ENCODE measurements around the gene PPP5C. TPM values are rescaled to one million over a fixed set of nuclear protein-coding genes. Genes with fewer than 3 reads are reported as not detected.

The PPP5C gene
- total RNA-seq, 4 donors from 2014 or later, result 26.1 to 92.3 (median 62.5) TPM

DNA sequence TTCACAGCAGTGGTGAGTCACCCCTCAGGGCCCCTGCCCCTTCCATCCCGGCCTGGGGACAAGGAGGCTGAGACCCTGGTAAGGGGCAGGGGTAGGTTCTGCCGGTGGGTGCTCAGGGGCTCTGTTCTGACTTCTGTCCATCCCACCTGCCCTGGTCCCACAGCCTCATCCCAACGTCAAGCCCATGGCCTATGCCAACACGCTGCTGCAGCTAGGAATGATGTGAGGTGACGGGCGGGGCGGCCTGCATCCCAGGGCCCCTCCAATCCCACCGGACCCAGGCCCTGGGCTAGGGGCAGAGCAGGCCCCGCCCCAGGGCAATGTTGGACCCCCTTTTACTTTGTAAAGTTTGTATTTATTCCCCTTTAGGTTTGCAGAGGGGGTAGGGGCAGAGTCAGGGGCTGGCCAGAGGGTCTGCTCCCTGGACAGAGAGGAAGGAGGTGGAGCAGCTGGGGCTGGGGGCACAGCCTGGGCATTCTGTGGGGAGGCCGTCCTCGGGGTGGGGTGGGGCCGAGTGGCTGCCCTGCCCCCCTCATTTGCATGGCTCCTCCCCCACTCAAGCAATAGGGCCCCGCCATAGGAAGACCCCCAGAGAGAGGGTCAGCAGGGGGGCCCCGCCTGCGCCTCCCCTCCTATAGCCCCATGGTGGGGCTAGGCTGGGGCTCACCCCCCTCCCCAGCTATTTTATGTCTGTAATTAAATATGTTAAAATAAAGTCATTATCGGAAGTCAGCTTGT lies 43.4 kb downstream of the PPP5C start:
- DNase-seq, result no peak
- intact Hi-C loops (cut with DNase I; ENCODE audit: low total_unique reads), result no loop called here

DNA sequence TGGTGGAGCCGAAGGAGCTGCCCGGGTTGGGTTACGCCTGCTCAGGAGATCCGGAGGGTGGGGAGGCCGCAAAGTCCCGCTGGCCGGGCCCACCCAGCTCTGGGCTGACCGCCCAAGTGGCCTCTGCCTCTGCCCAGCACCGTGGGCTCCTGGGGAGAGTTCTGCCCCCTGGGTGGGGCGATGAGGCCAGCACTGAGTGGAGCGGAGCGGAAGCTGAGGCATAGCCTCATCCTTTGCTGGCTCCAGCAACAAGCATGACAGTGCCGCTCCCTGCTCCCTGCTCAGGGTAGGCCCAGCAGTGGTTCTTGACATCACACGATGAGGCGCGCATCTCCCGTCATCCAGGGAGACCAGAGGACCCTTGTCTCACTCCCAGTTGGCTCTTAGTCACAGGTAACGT lies 44.0 kb downstream of the PPP5C start:
- intact Hi-C loops (cut with DNase I; ENCODE audit: low total_unique reads), result no loop called here

More for the DNA sequence above, 43.4 kb downstream of the PPP5C start:
- Histone ChIP-seq H3K4me1 (no peaks in the 10 kb centered on the region), H3K9me3 (no peaks in the 10 kb centered on the region), H3K27me3 (no peaks in the 10 kb centered on the region), H3K27ac (no peak overlapping the region), H3K4me3 (no peak overlapping the region), H3K36me3 (no peaks in the 10 kb centered on the region)
- no peak for TF ChIP-seq POLR2A (IDR thresholded peaks at IDR 0.05)
- no peak for TF ChIP-seq CTCF (IDR thresholded peaks at IDR 0.05)

DNA sequence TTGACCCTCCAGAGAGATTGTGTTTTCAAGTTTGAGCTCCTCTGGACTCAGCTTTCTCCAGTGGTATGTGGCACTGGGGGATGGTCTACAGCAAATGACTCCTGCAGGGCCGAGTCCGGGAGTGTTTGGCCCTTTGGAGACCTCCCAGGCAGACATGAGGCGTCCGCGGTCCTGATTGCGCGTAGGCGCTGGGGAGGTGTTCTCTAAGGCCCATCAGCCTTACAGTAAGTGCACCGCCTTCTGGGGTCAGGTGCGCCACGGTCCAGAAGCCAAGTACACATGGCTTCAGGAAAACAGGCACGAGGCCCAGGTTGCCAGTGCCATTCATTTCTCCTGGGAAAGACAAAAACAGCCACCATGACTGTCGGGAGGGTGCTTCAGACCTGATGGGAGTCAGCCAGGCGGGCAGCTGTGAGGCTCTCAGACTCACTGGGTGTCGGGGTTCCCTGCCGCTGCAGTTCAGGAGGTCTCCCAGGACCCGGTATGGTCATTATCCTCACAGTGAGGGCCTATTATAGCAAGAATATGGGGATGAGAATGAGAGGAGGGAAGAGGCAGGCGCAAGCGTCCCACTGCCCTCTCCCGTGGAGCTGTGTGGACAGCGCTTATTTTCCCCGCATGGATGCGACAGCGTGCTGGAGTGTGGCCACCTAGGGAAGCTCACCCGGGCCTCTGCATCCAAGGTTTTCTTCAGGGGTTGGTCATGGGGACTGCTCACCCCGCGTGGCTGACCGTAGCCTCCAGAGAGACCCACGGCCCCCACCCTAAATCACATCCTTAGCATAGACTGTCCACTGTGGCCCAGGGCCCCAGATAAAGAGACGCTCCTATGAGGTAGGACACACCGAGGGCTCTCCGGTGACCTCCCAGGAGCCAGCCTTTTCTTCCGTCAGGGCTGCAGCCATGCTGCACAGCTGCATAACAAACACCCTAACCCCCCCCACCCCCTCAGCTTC lies 44.7 kb downstream of the PPP5C start:
- peak overlapping the region; percentile 40 to 56 for H3K27ac ChIP-seq
- intact Hi-C loops (cut with DNase I; ENCODE audit: low total_unique reads), result no loop called here
- no peaks in the 10 kb centered on the region for H3K36me3 ChIP-seq
- no peaks in the 10 kb centered on the region for H3K9me3 ChIP-seq
- H3K4me1 ChIP-seq, result no peaks in the 10 kb centered on the region
- TF ChIP-seq POLR2A (IDR thresholded peaks at IDR 0.05) (no peak), CTCF (IDR thresholded peaks at IDR 0.05) (no peak)
- no peak for DNase-seq
- no peaks in the 10 kb centered on the region for H3K27me3 ChIP-seq
- H3K4me3 ChIP-seq, result no peak overlapping the region

More for the DNA sequence above, 44.0 kb downstream of the PPP5C start:
- Histone ChIP-seq H3K4me3 (no peak overlapping the region), H3K36me3 (no peaks in the 10 kb centered on the region), H3K9me3 (no peaks in the 10 kb centered on the region), H3K4me1 (no peaks in the 10 kb centered on the region), H3K27me3 (no peaks in the 10 kb centered on the region), H3K27ac (no peak overlapping the region)
- no peak for DNase-seq
- TF ChIP-seq POLR2A (IDR thresholded peaks at IDR 0.05) (no peak), CTCF (IDR thresholded peaks at IDR 0.05) (no peak)

DNA sequence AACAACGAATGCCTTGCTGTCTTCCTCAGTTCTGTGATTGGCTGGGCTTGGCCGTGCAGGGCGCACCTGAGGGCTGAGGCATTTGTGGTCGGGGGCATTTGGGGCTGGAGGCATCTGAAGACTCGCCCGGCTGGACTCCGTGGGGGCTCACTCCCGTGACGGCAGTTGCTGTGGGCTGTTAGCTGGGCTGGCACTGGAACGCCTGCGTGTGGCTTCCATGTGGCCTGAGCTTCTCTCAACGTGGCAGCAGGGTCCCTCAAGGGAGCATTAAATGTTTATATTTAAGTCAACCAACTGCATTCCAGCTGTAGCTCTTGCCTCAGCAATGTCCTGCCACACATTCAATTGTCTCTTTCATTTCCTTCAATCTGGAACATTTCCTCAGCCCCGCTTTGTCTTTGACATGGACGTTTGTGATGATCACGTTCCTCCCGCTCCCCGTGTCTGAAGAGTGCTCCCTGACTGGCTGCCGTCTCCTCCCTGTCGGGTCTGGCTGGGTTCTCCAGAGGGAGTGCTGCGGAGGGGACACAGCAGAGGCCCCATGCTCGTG lies 45.4 kb downstream of the PPP5C start:
- no peak for DNase-seq
- intact Hi-C loops (cut with DNase I; ENCODE audit: low total_unique reads), result no loop called here
- TF ChIP-seq POLR2A (IDR thresholded peaks at IDR 0.05) (no peak), CTCF (IDR thresholded peaks at IDR 0.05) (no peak)
- no peaks in the 10 kb centered on the region for H3K36me3 ChIP-seq
- no peak overlapping the region for H3K4me3 ChIP-seq
- H3K9me3 ChIP-seq, result no peaks in the 10 kb centered on the region
- peak overlapping the region; percentile 40 to 56 for H3K27ac ChIP-seq
- no peaks in the 10 kb centered on the region for H3K4me1 ChIP-seq
- no peaks in the 10 kb centered on the region for H3K27me3 ChIP-seq

All from uterus (tissue), 4 donors.